KOPT-K1 (cell line): ENCODE measurements around the gene PAX9.

Experiments
- H3K27ac ChIP-seq: fragments of 200-600 bp; sonication (generic); 2 replicates; pipeline ENCODE4 v1.5.1; 2016; ENCODE audit warnings: antibody characterized with exemption, mild to moderate bottlenecking, low read depth, low read length; ENCODE audit not compliant: poor library complexity, severe bottlenecking
- H3K36me3 ChIP-seq: fragments of 200-600 bp; sonication (generic); 2 replicates; pipeline ENCODE4 v1.5.1; 2017; ENCODE audit warnings: antibody characterized with exemption, mild to moderate bottlenecking, low read length, moderate library complexity; ENCODE audit not compliant: insufficient read depth
- H3K9me3 ChIP-seq: fragments of 200-600 bp; sonication (generic); 2 replicates; pipeline ENCODE4 v1.5.1; 2017; ENCODE audit warnings: antibody characterized with exemption, low read length, mild to moderate bottlenecking; ENCODE audit not compliant: insufficient read depth, poor library complexity, severe bottlenecking

The PAX9 gene

GRCh38 chr14:36652542-36653201, 9.0 kb upstream of the PAX9 start:
- Histone ChIP-seq H3K9me3 (peaks cover 22% of the 10 kb centered on the region), H3K27ac (no peak overlapping the region), H3K36me3 (no peaks in the 10 kb centered on the region)

- Histone ChIP-seq H3K36me3 (no peaks in the 10 kb centered on the region), H3K9me3 (peaks cover 15% of the 10 kb centered on the region), H3K27ac (no peak overlapping the region)
These were observed 8.2 kb upstream of the PAX9 start for GRCh38 chr14:36653413-36653812.

GRCh38 chr14:36653962-36654793, 7.5 kb upstream of the PAX9 start:
- Histone ChIP-seq H3K27ac (no peak overlapping the region), H3K9me3 (peaks cover 13% of the 10 kb centered on the region), H3K36me3 (no peaks in the 10 kb centered on the region)

GRCh38 chr14:36654794-36655381, 6.8 kb upstream of the PAX9 start:
- H3K36me3 ChIP-seq = no peaks in the 10 kb centered on the region
- H3K9me3 ChIP-seq = peaks cover 13% of the 10 kb centered on the region
- H3K27ac ChIP-seq = no peak overlapping the region

- Histone ChIP-seq H3K36me3 (no peaks in the 10 kb centered on the region), H3K9me3 (peaks cover 13% of the 10 kb centered on the region), H3K27ac (no peak overlapping the region)
These were observed 6.1 kb upstream of the PAX9 start for GRCh38 chr14:36655571-36655962.

- no peak overlapping the region for H3K27ac ChIP-seq
- H3K36me3 ChIP-seq = no peaks in the 10 kb centered on the region
- H3K9me3 ChIP-seq = peaks cover 13% of the 10 kb centered on the region
These were observed 5.5 kb upstream of the PAX9 start for GRCh38 chr14:36655963-36656686.

GRCh38 chr14:36656687-36657398, 4.8 kb upstream of the PAX9 start:
- Histone ChIP-seq H3K9me3 (peaks cover 13% of the 10 kb centered on the region), H3K36me3 (no peaks in the 10 kb centered on the region), H3K27ac (no peak overlapping the region)

GRCh38 chr14:36657399-36658122, 4.1 kb upstream of the PAX9 start:
- Histone ChIP-seq H3K9me3 (peaks cover 13% of the 10 kb centered on the region), H3K36me3 (no peaks in the 10 kb centered on the region), H3K27ac (no peak overlapping the region)

GRCh38 chr14:36658123-36659009, 3.3 kb upstream of the PAX9 start:
- Histone ChIP-seq H3K27ac (no peak overlapping the region), H3K9me3 (peaks cover 13% of the 10 kb centered on the region)

GRCh38 chr14:36659010-36659821, 2.4 kb upstream of the PAX9 start:
- Histone ChIP-seq H3K36me3 (peaks cover 11% of the 10 kb centered on the region; the same call in 1 of the 2 replicates), H3K27ac (no peak overlapping the region), H3K9me3 (peaks cover 9% of the 10 kb centered on the region)

More at GRCh38 chr14:36658123-36659009, 3.3 kb upstream of the PAX9 start:
- peaks cover 2% of the 10 kb centered on the region; the same call in 1 of the 2 replicates for H3K36me3 ChIP-seq

- no peak overlapping the region for H3K27ac ChIP-seq
- peaks cover 19% of the 10 kb centered on the region for H3K36me3 ChIP-seq
- H3K9me3 ChIP-seq = peaks cover under 1% of the 10 kb centered on the region
These were observed 1.6 kb upstream of the PAX9 start for GRCh38 chr14:36659822-36660735.
